ENCODE results near the gene PSMG3.

PSMG3 gene

GRCh38 chr7:1567049-1567771, 2.6 kb downstream of the PSMG3 start (continued):
- TF ChIP-seq ZNF350 (tag by site-specific recombination; IDR thresholded peaks at IDR 0.05) (no peak), ZNF10 (tag by site-specific recombination; IDR thresholded peaks at IDR 0.05) (no peak), ZNF121 (tag by site-specific recombination; IDR thresholded peaks at IDR 0.05) (peak; percentile 61; the same call in 1 of the 2 replicates), ZNF623 (tag by site-specific recombination; IDR thresholded peaks at IDR 0.05) (no peak), ZNF239 (tag by site-specific recombination; IDR thresholded peaks at IDR 0.05) (no peak), ZNF76 (tag by site-specific recombination; IDR thresholded peaks at IDR 0.05; ENCODE audit: borderline replicate concordance, low read depth) (no peak), SCRT2 (tag by site-specific recombination; IDR thresholded peaks at IDR 0.05) (0 out of 2 replicates have a peak, but pooled peaks have one; percentile 66), ZNF677 (tag by site-specific recombination; IDR thresholded peaks at IDR 0.05) (no peak), ZNF560 (tag by site-specific recombination; IDR thresholded peaks at IDR 0.05; ENCODE audit: borderline replicate concordance) (no peak), ZNF600 (tag by site-specific recombination; IDR thresholded peaks at IDR 0.05) (no peak; the same call in 1 of the 2 replicates), KLF9 (tag by site-specific recombination; IDR thresholded peaks at IDR 0.05; ENCODE audit: low read depth) (no peak), ZBTB17 (tag by site-specific recombination; IDR thresholded peaks at IDR 0.05) (no peak), ZBTB20 (tag by site-specific recombination; IDR thresholded peaks at IDR 0.05) (no peak), ZNF174 (tag by site-specific recombination; IDR thresholded peaks at IDR 0.05) (no peak), ZNF747 (tag by site-specific recombination; IDR thresholded peaks at IDR 0.05) (no peak), ZNF521 (tag by site-specific recombination; IDR thresholded peaks at IDR 0.05) (no peak), ZBTB49 (tag by site-specific recombination; IDR thresholded peaks at IDR 0.05; ENCODE audit: low read depth) (no peak), ZNF140 (tag by site-specific recombination; IDR thresholded peaks at IDR 0.05) (no peak), ZNF324 (tag by site-specific recombination; IDR thresholded peaks at IDR 0.05) (no peak), ZNF433 (tag by site-specific recombination; IDR thresholded peaks at IDR 0.05; ENCODE audit: low read depth) (no peak), ZNF354C (tag by site-specific recombination; IDR thresholded peaks at IDR 0.05; ENCODE audit: borderline replicate concordance, low read depth) (no peak), PRDM2 (tag by site-specific recombination; IDR thresholded peaks at IDR 0.05; ENCODE audit: borderline replicate concordance) (no peak), ZNF157 (tag by site-specific recombination; IDR thresholded peaks at IDR 0.05) (no peak), GLIS2 (tag by site-specific recombination; IDR thresholded peaks at IDR 0.05) (no peak), FEZF1 (tag by site-specific recombination; IDR thresholded peaks at IDR 0.05) (no peak), SP2 (tag by site-specific recombination; IDR thresholded peaks at IDR 0.05) (peak; percentile 58), ZNF341 (tag by site-specific recombination; IDR thresholded peaks at IDR 0.05; ENCODE audit: low read depth) (peak; percentile 45; the same call in 1 of the 2 replicates), KLF1 (tag by site-specific recombination; IDR thresholded peaks at IDR 0.05) (peak; percentile 63), ZNF184 (tag by site-specific recombination; IDR thresholded peaks at IDR 0.05) (no peak), ZNF704 (tag by site-specific recombination; IDR thresholded peaks at IDR 0.05) (no peak), ZBTB44 (tag by site-specific recombination; IDR thresholded peaks at IDR 0.05) (no peak)

All from HEK293 (cell line).